ENCODE measurements around the gene CDC20.

Gene CDC20

GRCh38 chr1:43358746-43359693, at the start of gene CDC20:
Gene CDC20, plus strand, starts transcription at chr1:43358981. Its CDS starts 235 bp downstream, at chr1:43359216.
- H3K9me3 Mint-ChIP-seq, result no peaks in the 10 kb centered on the region
- no peaks in the 10 kb centered on the region for H3K27me3 Mint-ChIP-seq
- H3K36me3 Mint-ChIP-seq (ENCODE audit: low read depth), result peaks cover 61% of the 10 kb centered on the region
- peak within 1 kb of the TSS; percentile 94 for H3K27ac Mint-ChIP-seq
- H3K4me1 Mint-ChIP-seq (ENCODE audit: low read depth), result peaks cover 43% of the 10 kb centered on the region
- H3K4me3 Mint-ChIP-seq, result peak within 1 kb of the TSS; percentile 93
- DNase-seq, result peak; percentile 99

DNA sequence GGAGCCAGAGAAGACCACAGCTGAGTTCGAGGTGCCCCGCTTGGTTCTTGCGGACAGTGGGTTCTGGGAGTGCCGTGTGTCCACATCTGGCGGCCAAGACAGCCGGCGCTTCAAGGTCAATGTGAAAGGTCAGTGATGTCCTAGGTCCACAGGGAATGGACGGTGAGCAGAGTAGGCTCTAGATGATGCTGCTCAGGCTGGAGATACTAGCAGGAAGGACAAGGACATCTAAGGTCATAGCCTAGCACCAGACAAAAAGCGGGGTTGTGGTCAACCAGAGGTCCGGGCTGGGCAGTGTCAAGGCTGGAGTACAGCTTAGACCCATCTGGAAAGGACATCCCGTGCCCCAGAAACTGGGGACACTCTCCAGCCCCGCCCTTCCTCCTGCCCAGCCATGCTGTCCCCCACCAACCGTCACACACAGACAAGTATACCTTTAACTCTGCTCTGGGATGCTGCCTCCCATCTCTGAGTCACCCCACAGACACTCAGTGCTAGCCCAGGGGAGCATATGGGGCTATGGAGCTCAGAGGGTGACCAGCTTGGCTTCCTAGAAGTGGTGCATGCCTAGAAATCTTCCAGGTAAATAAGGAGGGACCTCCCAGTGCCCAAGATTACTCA, 49.3 kb upstream of the CDC20 start:
- DNase-seq, result no peak
- Mint-ChIP-seq H3K4me3 (no peak overlapping the region), H3K4me1 (ENCODE audit: low read depth) (no peaks in the 10 kb centered on the region), H3K27ac (no peak overlapping the region), H3K27me3 (no peaks in the 10 kb centered on the region), H3K36me3 (ENCODE audit: low read depth) (no peaks in the 10 kb centered on the region), H3K9me3 (no peaks in the 10 kb centered on the region)

GRCh38 chr1:43311521-43311920, 47.3 kb upstream of the CDC20 start:
- Mint-ChIP-seq H3K27ac (no peak overlapping the region), H3K27me3 (no peaks in the 10 kb centered on the region), H3K36me3 (ENCODE audit: low read depth) (no peaks in the 10 kb centered on the region), H3K4me1 (ENCODE audit: low read depth) (no peaks in the 10 kb centered on the region), H3K4me3 (no peak overlapping the region), H3K9me3 (no peaks in the 10 kb centered on the region)
- DNase-seq, result no peak

- H3K36me3 Mint-ChIP-seq (ENCODE audit: low read depth), result no peaks in the 10 kb centered on the region
- no peaks in the 10 kb centered on the region for H3K4me1 Mint-ChIP-seq (ENCODE audit: low read depth)
- no peak for DNase-seq
- no peaks in the 10 kb centered on the region for H3K27me3 Mint-ChIP-seq
- no peak overlapping the region for H3K4me3 Mint-ChIP-seq
- no peak overlapping the region for H3K27ac Mint-ChIP-seq
- H3K9me3 Mint-ChIP-seq, result no peaks in the 10 kb centered on the region
Observed at GRCh38 chr1:43312212-43312623, 46.6 kb upstream of the CDC20 start.

DNA sequence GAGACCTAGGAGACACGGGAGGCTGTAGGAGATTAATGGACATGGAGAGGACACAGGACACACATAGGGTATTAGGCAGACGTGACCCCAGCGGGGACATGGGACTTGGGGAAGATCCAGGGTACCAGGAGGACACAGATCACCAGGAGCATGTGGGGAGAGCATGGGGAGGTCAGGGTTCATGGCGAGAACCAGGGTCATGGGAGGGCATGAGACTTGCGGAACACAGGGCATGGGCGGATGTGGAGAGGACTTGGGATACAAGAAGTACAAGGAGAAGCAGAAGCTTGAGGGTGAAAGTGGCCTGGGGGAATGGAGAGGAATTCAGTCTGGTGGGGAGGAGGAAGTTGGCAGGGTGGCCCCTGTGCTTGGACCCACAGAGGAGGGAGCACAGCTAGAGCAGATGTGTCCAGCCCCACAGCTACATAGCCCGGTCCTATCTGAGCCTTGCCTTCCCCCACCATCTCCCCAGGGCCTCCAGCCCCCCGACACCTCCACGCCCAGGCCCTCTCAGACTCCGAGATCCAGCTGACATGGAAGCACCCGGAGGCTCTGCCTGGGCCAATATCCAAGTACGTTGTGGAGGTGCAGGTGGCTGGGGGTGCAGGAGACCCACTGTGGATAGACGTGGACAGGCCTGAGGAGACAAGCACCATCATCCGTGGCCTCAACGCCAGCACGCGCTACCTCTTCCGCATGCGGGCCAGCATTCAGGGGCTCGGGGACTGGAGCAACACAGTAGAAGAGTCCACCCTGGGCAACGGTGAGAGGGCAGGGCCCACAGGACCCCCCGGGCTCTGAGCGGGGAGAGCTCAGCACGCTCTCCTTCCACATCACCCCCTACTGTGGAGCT, 45.9 kb upstream of the CDC20 start:
- peak overlapping the region; percentile 48 for H3K27ac Mint-ChIP-seq

GRCh38 chr1:43313771-43314170, 45.0 kb upstream of the CDC20 start:
- Mint-ChIP-seq H3K4me3 (no peak overlapping the region), H3K27ac (no peak overlapping the region), H3K4me1 (ENCODE audit: low read depth) (no peaks in the 10 kb centered on the region), H3K9me3 (no peaks in the 10 kb centered on the region), H3K36me3 (ENCODE audit: low read depth) (no peaks in the 10 kb centered on the region), H3K27me3 (no peaks in the 10 kb centered on the region)
- no peak for DNase-seq

More for the DNA sequence above, 45.9 kb upstream of the CDC20 start:
- Mint-ChIP-seq H3K27me3 (no peaks in the 10 kb centered on the region), H3K4me1 (ENCODE audit: low read depth) (no peaks in the 10 kb centered on the region), H3K36me3 (ENCODE audit: low read depth) (no peaks in the 10 kb centered on the region), H3K9me3 (no peaks in the 10 kb centered on the region), H3K4me3 (no peak overlapping the region)
- DNase-seq, result no peak

DNA sequence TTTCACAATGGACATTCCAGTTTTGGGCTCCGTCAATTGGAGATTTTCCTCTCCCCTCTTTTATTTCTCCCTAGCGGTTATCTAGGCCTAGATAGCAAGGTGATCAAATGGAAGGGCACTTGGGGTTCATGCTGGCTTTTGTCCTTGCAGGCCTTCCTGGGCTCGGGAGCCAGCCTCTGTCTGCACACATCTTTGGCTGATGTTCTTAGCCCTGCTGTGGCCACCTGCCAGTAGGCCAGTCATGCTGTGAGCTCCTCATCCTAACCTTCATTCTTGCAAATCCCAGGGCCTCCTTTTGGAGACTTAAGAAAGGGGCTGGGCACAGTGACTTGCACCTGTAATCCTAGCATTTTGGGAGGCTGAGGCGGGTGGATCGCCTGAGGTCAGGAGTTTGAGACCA, 44.5 kb upstream of the CDC20 start:
- Mint-ChIP-seq H3K9me3 (no peaks in the 10 kb centered on the region), H3K36me3 (ENCODE audit: low read depth) (no peaks in the 10 kb centered on the region), H3K4me1 (ENCODE audit: low read depth) (no peaks in the 10 kb centered on the region), H3K4me3 (no peak overlapping the region), H3K27me3 (no peaks in the 10 kb centered on the region), H3K27ac (no peak overlapping the region)
- DNase-seq, result no peak

GRCh38 chr1:43315481-43315880, 43.3 kb upstream of the CDC20 start:
- no peaks in the 10 kb centered on the region for H3K36me3 Mint-ChIP-seq (ENCODE audit: low read depth)
- no peaks in the 10 kb centered on the region for H3K27me3 Mint-ChIP-seq
- H3K4me3 Mint-ChIP-seq, result no peak overlapping the region
- H3K4me1 Mint-ChIP-seq (ENCODE audit: low read depth), result no peaks in the 10 kb centered on the region
- H3K9me3 Mint-ChIP-seq, result no peaks in the 10 kb centered on the region
- no peak for DNase-seq
- H3K27ac Mint-ChIP-seq, result no peak overlapping the region

DNA sequence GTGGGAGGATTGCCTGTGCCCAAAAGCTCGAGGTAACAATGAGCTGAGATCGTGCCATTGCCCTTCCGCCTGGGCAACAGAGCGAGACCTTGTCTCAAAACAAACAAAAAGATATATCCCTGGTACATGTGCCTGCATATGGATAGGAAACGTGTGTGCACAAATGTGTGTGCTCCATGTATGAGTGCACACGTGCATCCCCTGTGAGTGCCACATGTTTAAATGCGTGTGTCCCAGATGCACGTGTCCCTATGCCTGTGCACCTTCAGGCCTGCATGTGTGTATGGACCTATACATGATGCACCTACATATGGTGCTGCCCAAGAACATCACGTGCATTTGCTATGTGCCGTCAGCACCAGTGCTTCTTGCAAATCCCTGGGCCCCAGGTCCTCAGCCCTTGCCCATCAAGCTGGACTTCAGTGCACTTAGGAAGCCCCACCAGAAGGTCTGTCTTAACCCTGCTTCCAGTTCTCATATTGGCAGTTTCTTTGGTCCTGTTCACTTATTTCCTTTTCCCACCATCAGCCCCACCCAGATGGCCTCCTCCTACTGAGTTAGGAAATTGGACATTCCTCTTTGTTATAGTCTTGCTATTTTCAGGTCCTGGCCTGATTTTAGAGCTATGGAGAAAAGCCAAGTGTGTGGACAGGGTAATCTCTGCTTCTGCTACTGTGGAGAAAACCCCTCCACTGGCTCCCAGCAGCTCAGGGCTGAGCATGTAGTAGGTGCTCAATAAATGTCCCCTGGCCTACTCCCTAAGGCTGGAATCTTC, 42.6 kb upstream of the CDC20 start:
- no peak for DNase-seq
- no peaks in the 10 kb centered on the region for H3K27me3 Mint-ChIP-seq
- no peak overlapping the region for H3K27ac Mint-ChIP-seq
- no peaks in the 10 kb centered on the region for H3K4me1 Mint-ChIP-seq (ENCODE audit: low read depth)
- no peaks in the 10 kb centered on the region for H3K9me3 Mint-ChIP-seq
- H3K4me3 Mint-ChIP-seq, result no peak overlapping the region
- no peaks in the 10 kb centered on the region for H3K36me3 Mint-ChIP-seq (ENCODE audit: low read depth)

DNA sequence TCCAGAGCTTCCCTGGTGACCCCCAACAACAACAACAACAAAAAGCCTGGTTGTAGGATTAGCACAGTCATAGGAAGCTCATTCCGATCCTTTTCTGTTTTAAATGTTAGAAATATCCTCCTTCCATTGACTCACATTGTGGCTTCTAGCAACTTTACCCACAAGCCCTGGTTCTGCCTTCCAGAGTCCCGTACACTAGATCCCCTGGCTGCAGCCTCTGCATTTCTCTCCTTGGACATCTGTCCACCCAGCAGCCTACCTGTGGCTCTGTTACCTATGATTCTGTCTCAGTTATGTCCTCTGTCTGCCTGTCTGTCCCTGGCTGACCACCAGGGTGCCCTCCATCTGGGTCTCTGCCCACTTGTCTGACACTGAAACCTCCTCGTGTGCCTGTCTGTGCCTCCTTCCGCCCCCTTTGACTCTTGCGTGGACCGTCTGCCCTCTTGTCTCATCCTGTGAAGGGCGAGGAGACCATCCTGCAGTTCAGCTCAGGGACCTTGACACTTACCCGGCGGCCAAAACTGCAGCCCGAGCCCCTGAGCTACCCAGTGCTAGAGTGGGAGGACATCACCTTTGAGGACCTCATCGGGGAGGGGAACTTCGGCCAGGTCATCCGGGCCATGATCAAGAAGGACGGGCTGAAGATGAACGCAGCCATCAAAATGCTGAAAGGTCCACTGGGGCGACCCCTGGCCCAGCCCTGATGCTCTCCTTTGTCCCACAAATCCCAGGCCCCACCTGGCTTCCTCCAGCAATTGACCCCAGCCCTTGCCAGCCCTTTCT, 41.9 kb upstream of the CDC20 start:
- DNase-seq, result no peak
- Mint-ChIP-seq H3K27ac (no peak overlapping the region), H3K27me3 (no peaks in the 10 kb centered on the region), H3K36me3 (ENCODE audit: low read depth) (no peaks in the 10 kb centered on the region), H3K4me3 (no peak overlapping the region), H3K9me3 (no peaks in the 10 kb centered on the region), H3K4me1 (ENCODE audit: low read depth) (no peaks in the 10 kb centered on the region)

- Mint-ChIP-seq H3K27ac (no peak overlapping the region), H3K4me1 (ENCODE audit: low read depth) (no peaks in the 10 kb centered on the region), H3K4me3 (no peak overlapping the region), H3K36me3 (ENCODE audit: low read depth) (no peaks in the 10 kb centered on the region), H3K9me3 (no peaks in the 10 kb centered on the region), H3K27me3 (no peaks in the 10 kb centered on the region)
- DNase-seq, result no peak
Observed at GRCh38 chr1:43317817-43318471, 40.8 kb upstream of the CDC20 start.

DNA sequence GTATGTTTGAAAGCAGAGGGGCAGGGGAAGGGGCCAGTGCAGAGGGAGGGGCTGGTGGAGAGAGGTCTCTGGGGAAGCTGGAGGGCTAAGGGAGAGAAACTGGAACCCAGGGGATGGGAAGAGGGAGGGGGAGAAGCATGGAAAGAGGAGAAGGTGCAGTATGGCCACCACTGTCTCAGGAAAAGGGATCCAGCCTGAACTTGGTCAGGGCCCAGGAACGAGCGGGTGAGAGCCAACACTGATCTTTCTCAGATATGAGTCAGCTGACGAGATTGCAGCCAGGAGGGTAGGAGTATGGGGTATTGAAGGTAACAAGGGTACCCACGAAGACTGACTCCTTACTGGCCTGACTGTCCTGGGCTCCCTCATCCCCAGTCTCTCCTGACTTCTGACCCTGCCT, 40.0 kb upstream of the CDC20 start:
- no peak for DNase-seq
- Mint-ChIP-seq H3K27ac (no peak overlapping the region), H3K36me3 (ENCODE audit: low read depth) (no peaks in the 10 kb centered on the region), H3K4me3 (no peak overlapping the region), H3K9me3 (no peaks in the 10 kb centered on the region), H3K27me3 (no peaks in the 10 kb centered on the region), H3K4me1 (ENCODE audit: low read depth) (no peaks in the 10 kb centered on the region)

GRCh38 chr1:43319288-43319687, 39.5 kb upstream of the CDC20 start:
- H3K27ac Mint-ChIP-seq, result no peak overlapping the region
- H3K9me3 Mint-ChIP-seq, result peaks cover 2% of the 10 kb centered on the region
- DNase-seq, result no peak
- no peaks in the 10 kb centered on the region for H3K27me3 Mint-ChIP-seq
- H3K4me3 Mint-ChIP-seq, result no peak overlapping the region
- no peaks in the 10 kb centered on the region for H3K4me1 Mint-ChIP-seq (ENCODE audit: low read depth)
- no peaks in the 10 kb centered on the region for H3K36me3 Mint-ChIP-seq (ENCODE audit: low read depth)
